Pancreas (tissue), 10 donors: Measurements from ENCODE around the gene LFNG. TPM values are rescaled to one million over a fixed set of nuclear protein-coding genes. Genes with fewer than 3 reads are reported as not detected.

Source experiments
- ATAC-seq, 4 donors: fragments of 200-7000 bp; cut with Tn5 transposase; one replicate each; pipeline versions ENCODE4 v1.8.0 to v1.9.1; 2020; ENCODE audit warnings: mild to moderate bottlenecking in 4 of 4, moderate library complexity in 4 of 4
- DNase-seq, 6 donors: peaks; one replicate each; pipeline ENCODE4 v3.0.0-alpha.2; 2020
- FAIRE-seq: peaks from 2 replicates; lab custom pipeline; 2012; peaks lifted over from hg19 to GRCh38; lab: Jason Lieb, UNC
- H3K27ac ChIP-seq, 4 donors: fragments of 200-600 bp; sonication (generic); 1 replicate in 3 of 4; 2 replicates in 1 of 4; pipeline versions ENCODE4 v1.5.0 to v1.8.0; 2020
- H3K27me3 ChIP-seq, 4 donors: fragments of 200-600 bp; one replicate each; pipeline ENCODE4 v1.8.0; 2021
- H3K36me3 ChIP-seq, 3 donors: fragments of 200-600 bp; sonication (generic) in 1 of 3; one replicate each; pipeline versions ENCODE4 v1.5.0 to v1.8.0; 2020 to 2021
- H3K4me1 ChIP-seq, 3 donors: fragments of 200-600 bp; one replicate each; pipeline ENCODE4 v1.8.0; 2021
- H3K4me3 ChIP-seq, 4 donors: fragments of 200-600 bp; sonication (generic) in 2 of 4; one replicate each; pipeline versions ENCODE4 v1.5.0 to v1.8.0; 2020 to 2021
- H3K9me3 ChIP-seq, 4 donors: fragments of 200-600 bp; one replicate each; pipeline ENCODE4 v1.8.0; 2021
- CTCF ChIP-seq, 4 donors: fragments of 200-600 bp; sonication (generic) in 3 of 4; IDR thresholded peaks; one replicate each; pipeline versions ENCODE4 v1.5.0 to v1.8.0; 2021; ENCODE audit warnings: antibody characterized with exemption in 4 of 4
- WGBS, 2 donors: extraction: QIAGEN DNeasy Blood & Tissue Kit; methylation state at CpG; one replicate each; pipeline ENCODE4 v1.1.7; 2013; 5-methylcytosine and 5-hydroxymethylcytosine counted together
- intact Hi-C, 3 donors: fragments of 100-400 bp; cut with DNase I; formaldehyde crosslinking; loops; one replicate each; pipeline versions ENCODE4 v1.11.1 to v1.14.2; 2022
- polyA plus RNA-seq, 2 donors: library from polyadenylated mRNA; stranded (reverse); fragments of 200-250 nt; gene quantifications; one replicate each; pipeline ENCODE4 v1.2.3, GENCODE V29; 2013
- total RNA-seq, 6 donors: library from RNA; stranded (reverse); fragmentation: NEBNext Ultra II Directional in 4 of 6; extraction: Animal tissue kit (Norgen Biotek cat#: 25700) in 4 of 6; gene quantifications; one replicate each; pipeline versions ENCODE4 v1.2.1 to v1.2.4, GENCODE V29; 2021 to 2023
- donor health status: healthy with polysubstance abuse.
- donor health status: DM: no; HTN: no; CAD: no; lungs with moderate emphysema.
- donor health status: DM: no; HTN: no; CAD: no.
- donor health status: control.
- donor health status: control.
- donor health status: Bipolar disorder and iron deficiency.
- donor health status: DM: yes; HTN: yes; CAD: no.
- donor health status: DM: no; HTN: no; CAD: no.
- donor health status: DM: no; HTN: no; CAD: no.
- donor health status: DM: yes; HTN: yes; CAD: no.

The LFNG gene
- total and polyA plus RNA-seq, 8 donors = 28.2 to 66.8 (median 41.1) TPM

GRCh38 chr7:2497065-2497464 is 22.5 kb upstream of the LFNG start:
- Histone ChIP-seq H3K9me3 (no peaks in the 10 kb centered on the region), H3K4me1 (no peaks in the 10 kb centered on the region), H3K36me3 (no peaks in the 10 kb centered on the region), H3K4me3 (no peak overlapping the region), H3K27ac (no peak overlapping the region), H3K27me3 (no peaks in the 10 kb centered on the region)
- WGBS, 2 donors = 97 to 98% methylated on average over 3 of the region's 3 CpGs
- ATAC-seq (no peak), FAIRE-seq (no peak), DNase-seq (no peak)
- intact Hi-C loops = no loop called here
- TF ChIP-seq CTCF (IDR thresholded peaks at IDR 0.05) = no peak

- ATAC-seq = no peak
Measured at GRCh38 chr7:2497500-2498336, 21.9 kb upstream of the LFNG start.

GRCh38 chr7:2498708-2499107 is 20.9 kb upstream of the LFNG start:
- FAIRE-seq = no peak
- intact Hi-C loops = no loop called here
- H3K27me3 ChIP-seq = no peaks in the 10 kb centered on the region
- H3K4me1 ChIP-seq = no peaks in the 10 kb centered on the region
- no peak for TF ChIP-seq CTCF (IDR thresholded peaks at IDR 0.05)
- ATAC-seq = no peak
- DNase-seq = peak in 1 of 6 donors; percentile 62
- H3K9me3 ChIP-seq = no peaks in the 10 kb centered on the region
- WGBS, 2 donors = 43 to 79% methylated on average over 6 of the region's 6 CpGs
- no peak overlapping the region for H3K27ac ChIP-seq
- no peaks in the 10 kb centered on the region for H3K36me3 ChIP-seq
- H3K4me3 ChIP-seq = no peak overlapping the region

More at GRCh38 chr7:2497500-2498336, 21.9 kb upstream of the LFNG start:
- no peak for FAIRE-seq
- no peak for TF ChIP-seq CTCF (IDR thresholded peaks at IDR 0.05)
- H3K4me1 ChIP-seq = no peaks in the 10 kb centered on the region
- 41 to 45% methylated on average over 19 to 25 of the region's 25 CpGs for WGBS, 2 donors
- no peak overlapping the region for H3K27ac ChIP-seq
- no peak overlapping the region for H3K4me3 ChIP-seq
- H3K9me3 ChIP-seq = no peaks in the 10 kb centered on the region
- H3K27me3 ChIP-seq = no peaks in the 10 kb centered on the region
- no peaks in the 10 kb centered on the region for H3K36me3 ChIP-seq
- peak in 1 of 6 donors; percentile 60 for DNase-seq
- intact Hi-C loops = no loop called here

GRCh38 chr7:2499181-2499580 is 20.4 kb upstream of the LFNG start:
- no peaks in the 10 kb centered on the region for H3K27me3 ChIP-seq

More at GRCh38 chr7:2499181-2499580, 20.4 kb upstream of the LFNG start:
- peak in 1 of 6 donors; percentile 74 for DNase-seq
- intact Hi-C loops = no loop called here
- FAIRE-seq = no peak
- no peaks in the 10 kb centered on the region for H3K9me3 ChIP-seq
- H3K4me3 ChIP-seq = no peak overlapping the region
- WGBS, 2 donors = 81 to 86% methylated on average over 7 of the region's 7 CpGs
- H3K4me1 ChIP-seq = no peaks in the 10 kb centered on the region
- ATAC-seq = no peak
- H3K27ac ChIP-seq = no peak overlapping the region
- no peaks in the 10 kb centered on the region for H3K36me3 ChIP-seq
- TF ChIP-seq CTCF (IDR thresholded peaks at IDR 0.05) = no peak
